B cell (primary cell): ENCODE measurements around the gene AUP1. TPM values are rescaled to one million over a fixed set of nuclear protein-coding genes. Genes with fewer than 3 reads are reported as not detected.
A peak's percentile ranks its signal among the peaks of the same experiment; 100 is the strongest.

ENCODE experiments used
- ATAC-seq: fragments of 200-7000 bp; cut with Tn5 transposase; one replicate; pipeline ENCODE4 v1.10.0; 2021; ENCODE audit warnings: low read depth, mild to moderate bottlenecking, moderate number of reproducible peaks, moderate library complexity
- CTCF ChIA-PET: fragments of 350-600 bp; sonication (Branson Sonifier 250); formaldehyde crosslinking; loops from one replicate; lab custom pipeline; 2021; ENCODE audit warnings: antibody characterized with exemption, inconsistent platforms; lab: Charles Lee
- POLR2A ChIA-PET: fragments of 350-600 bp; sonication (Branson Sonifier 250); formaldehyde crosslinking; loops from one replicate; lab custom pipeline; 2021; ENCODE audit warnings: antibody characterized with exemption; lab: Charles Lee
- DNase-seq: peaks from one replicate; pipeline ENCODE4 v3.0.0; 2013
- H2AFZ ChIP-seq: 2 replicates; pipeline ENCODE4 v1.6.1; 2012; ENCODE audit warnings: mild to moderate bottlenecking, low read depth, low read length; ENCODE audit not compliant: insufficient read depth, poor library complexity, severe bottlenecking
- H3K27ac ChIP-seq, 2 donors: 1 replicate in 1 of 2; 2 replicates in 1 of 2; pipeline ENCODE4 v1.5.1; 2012 to 2013; ENCODE audit warnings: low read length in 2 of 2, mild to moderate bottlenecking in 2 of 2, moderate library complexity in 1 of 2
- H3K27me3 ChIP-seq, 4 experiments: fragments of 200-600 bp in 1 of 4; sonication (generic) in 1 of 4; replicated peaks in 1 of 4; 1 replicate in 2 of 4; 2 replicates in 2 of 4; pipeline versions ENCODE4 v1.6.1 to v1.7.0; 2013 to 2016; ENCODE audit warnings: low read length in 3 of 4, mild to moderate bottlenecking in 2 of 4, mixed read lengths in 1 of 4, moderate library complexity in 1 of 4; ENCODE audit not compliant: insufficient read depth in 4 of 4, control insufficient read depth in 3 of 4; ENCODE audit errors: control extremely low read depth in 1 of 4
- H3K36me3 ChIP-seq, 2 experiments: replicated peaks in 1 of 2; 1 replicate in 1 of 2; 2 replicates in 1 of 2; pipeline versions ENCODE4 v1.6.1 to v1.7.1; 2013; ENCODE audit warnings: low read length in 1 of 2; ENCODE audit not compliant: insufficient read depth in 2 of 2, control insufficient read depth in 1 of 2; ENCODE audit errors: control extremely low read depth in 1 of 2, extremely low read depth in 1 of 2
- H3K4me1 ChIP-seq, 2 donors: fragments of 200-600 bp in 1 of 2; sonication (generic) in 1 of 2; 1 replicate in 1 of 2; 2 replicates in 1 of 2; pipeline versions ENCODE4 v1.5.1 to v1.6.1; 2013 to 2017; ENCODE audit warnings: low read length in 2 of 2; ENCODE audit not compliant: control insufficient read depth in 2 of 2, insufficient read depth in 2 of 2
- H3K4me2 ChIP-seq: replicated peaks from 2 replicates; pipeline ENCODE3; 2012; ENCODE audit warnings: mild to moderate bottlenecking, low read depth, low read length; ENCODE audit not compliant: poor library complexity, severe bottlenecking
- H3K4me3 ChIP-seq, 5 experiments: fragments of 200-600 bp in 1 of 5; sonication (generic) in 1 of 5; 1 replicate in 3 of 5; 2 replicates in 2 of 5; pipeline versions ENCODE4 v1.5.1 to v1.7.0; 2011 to 2016; ENCODE audit warnings: low read length in 4 of 5, mild to moderate bottlenecking in 4 of 5, low read depth in 2 of 5, control low read depth in 1 of 5, moderate library complexity in 1 of 5; ENCODE audit not compliant: insufficient read depth in 1 of 5; ENCODE audit errors: control extremely low read depth in 1 of 5, extremely low read depth in 1 of 5
- H3K79me2 ChIP-seq: fragments of 200-600 bp; sonication (generic); one replicate; pipeline ENCODE4 v1.6.0; 2016; ENCODE audit warnings: low read length; ENCODE audit not compliant: control insufficient read depth, insufficient read depth
- H3K9ac ChIP-seq: fragments of 200-600 bp; sonication (generic); 2 replicates; pipeline ENCODE4 v1.6.1; 2017; ENCODE audit warnings: mild to moderate bottlenecking, low read length, moderate library complexity
- H3K9me3 ChIP-seq, 3 donors: one replicate each; pipeline versions ENCODE4 v1.6.1 to v1.7.1; 2013; ENCODE audit warnings: low read length in 2 of 3; ENCODE audit not compliant: control insufficient read depth in 2 of 3, insufficient read depth in 1 of 3; ENCODE audit errors: control extremely low read depth in 1 of 3
- H4K20me1 ChIP-seq: 2 replicates; pipeline ENCODE4 v1.6.0; 2012; ENCODE audit warnings: mild to moderate bottlenecking, low read length; ENCODE audit not compliant: insufficient read depth, control insufficient read depth, poor library complexity, severe bottlenecking
- H3K27ac Mint-ChIP-seq: one replicate; pipeline ENCODE4 v1.8.0; 2021; ENCODE audit warnings: mixed read lengths
- H3K27me3 Mint-ChIP-seq: one replicate; pipeline ENCODE4 v1.8.0; 2021; ENCODE audit warnings: mixed read lengths
- H3K4me1 Mint-ChIP-seq: one replicate; pipeline ENCODE4 v1.8.0; 2021; ENCODE audit warnings: mixed read lengths
- H3K4me3 Mint-ChIP-seq: one replicate; pipeline ENCODE4 v1.8.0; 2021; ENCODE audit warnings: mixed read lengths
- H3K9me3 Mint-ChIP-seq: one replicate; pipeline ENCODE4 v1.8.0; 2022; ENCODE audit warnings: mixed read lengths; ENCODE audit not compliant: insufficient read depth
- EZH2 ChIP-seq: IDR thresholded peaks from 2 replicates; pipeline ENCODE4 v1.6.1; 2012; ENCODE audit warnings: borderline replicate concordance, low read depth, mild to moderate bottlenecking, moderate library complexity, low read length; ENCODE audit not compliant: insufficient read depth, poor library complexity, severe bottlenecking
- WGBS: methylation state at CpG from one replicate; pipeline ENCODE4 v1.1.5; 2013; ENCODE audit warnings: missing lambda C conversion rate; ENCODE audit not compliant: insufficient coverage; 5-methylcytosine and 5-hydroxymethylcytosine counted together
- intact Hi-C: fragments of 100-400 bp; cut with micrococcal nuclease; formaldehyde crosslinking; loops from one replicate; pipeline ENCODE4 v1.10.0; 2022
- polyA plus RNA-seq: library from polyadenylated mRNA; depleted of rRNA; stranded (reverse); fragments of >200 nt; gene quantifications from 2 replicates; pipeline ENCODE4 v1.2.3, GENCODE V29; 2012
- total RNA-seq, 2 donors: library from RNA; stranded (reverse); fragments of 120-200 nt in 1 of 2; gene quantifications; 1 replicate in 1 of 2; 2 replicates in 1 of 2; pipeline versions ENCODE4 v1.2.3 to v1.2.4, GENCODE V29; 2013 to 2022
- TF ChIP-seq, protein P1 (sequence below): fragments of 200-600 bp; IDR thresholded peaks from one replicate; pipeline ENCODE4 v1.8.0; 2022; ENCODE audit warnings: antibody characterized with exemption, mild to moderate bottlenecking

The AUP1 gene
- total and polyA plus RNA-seq, 2 donors (not counting 1 experiment from before 2014, with no cell fraction given): 201 to 525 TPM

DNA sequence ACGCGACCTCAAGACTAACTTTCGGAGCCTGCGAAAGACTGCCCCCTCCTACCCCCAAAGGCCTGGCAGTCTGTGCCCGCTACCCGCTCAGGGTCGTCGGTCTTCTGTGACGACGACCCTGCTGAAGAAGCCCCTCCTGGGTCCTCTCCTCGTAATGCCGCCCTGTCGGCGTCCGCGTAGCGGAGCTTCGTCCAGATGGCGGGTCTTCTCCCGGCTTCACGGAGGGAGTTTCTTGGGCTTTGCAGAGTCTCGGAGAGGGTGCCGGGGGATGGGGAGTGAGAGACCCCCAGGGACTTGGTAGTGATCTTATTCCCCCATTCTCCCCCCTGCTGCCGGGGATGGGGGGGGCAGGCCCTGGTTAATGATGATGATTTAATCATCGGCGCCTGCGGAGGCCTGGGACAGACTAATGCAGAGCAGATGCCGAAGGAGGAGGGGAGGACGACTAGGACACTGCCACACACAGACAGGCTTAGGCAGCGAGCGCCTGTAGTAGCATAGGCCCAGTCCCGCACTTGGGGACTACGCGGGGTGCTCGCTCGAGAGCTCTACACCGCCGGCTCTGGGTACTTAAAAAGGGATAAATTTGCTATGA is 21.5 kb downstream of the AUP1 start:
- TF ChIP-seq, protein P1, sequence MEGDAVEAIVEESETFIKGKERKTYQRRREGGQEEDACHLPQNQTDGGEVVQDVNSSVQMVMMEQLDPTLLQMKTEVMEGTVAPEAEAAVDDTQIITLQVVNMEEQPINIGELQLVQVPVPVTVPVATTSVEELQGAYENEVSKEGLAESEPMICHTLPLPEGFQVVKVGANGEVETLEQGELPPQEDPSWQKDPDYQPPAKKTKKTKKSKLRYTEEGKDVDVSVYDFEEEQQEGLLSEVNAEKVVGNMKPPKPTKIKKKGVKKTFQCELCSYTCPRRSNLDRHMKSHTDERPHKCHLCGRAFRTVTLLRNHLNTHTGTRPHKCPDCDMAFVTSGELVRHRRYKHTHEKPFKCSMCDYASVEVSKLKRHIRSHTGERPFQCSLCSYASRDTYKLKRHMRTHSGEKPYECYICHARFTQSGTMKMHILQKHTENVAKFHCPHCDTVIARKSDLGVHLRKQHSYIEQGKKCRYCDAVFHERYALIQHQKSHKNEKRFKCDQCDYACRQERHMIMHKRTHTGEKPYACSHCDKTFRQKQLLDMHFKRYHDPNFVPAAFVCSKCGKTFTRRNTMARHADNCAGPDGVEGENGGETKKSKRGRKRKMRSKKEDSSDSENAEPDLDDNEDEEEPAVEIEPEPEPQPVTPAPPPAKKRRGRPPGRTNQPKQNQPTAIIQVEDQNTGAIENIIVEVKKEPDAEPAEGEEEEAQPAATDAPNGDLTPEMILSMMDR: no peak
- TF ChIP-seq EZH2: no peak
- Histone ChIP-seq H3K79me2 (peaks cover 8% of the 10 kb centered on the region), H4K20me1 (no peaks in the 10 kb centered on the region), H2AFZ (peak overlapping the region; percentile 90), H3K4me3 (peak overlapping the region; percentile 78 to 97 (median 83)), H3K9me3 (peaks cover 0 to 13% (median 0%) of the 10 kb centered on the region in 3 donors), H3K4me1 (peaks cover 28 to 31% of the 10 kb centered on the region in 2 donors), H3K4me2 (peak overlapping the region; percentile 88), H3K27me3 (peaks cover 0 to 55% (median 15%) of the 10 kb centered on the region in 4 experiments), H3K27ac (peak overlapping the region; percentile 91 to 96), H3K36me3 (peaks cover 0 to 10% of the 10 kb centered on the region in 2 experiments), H3K9ac (peak overlapping the region; percentile 84)
- ChIA-PET CTCF (interaction anchor here (1.7 to 8.1 kb wide), 5 partner anchors 23 to 80 kb away, joined by 4 to 111 read pairs (median 13); partner anchors contain the start of genes AUP1, CCDC142, HTRA2 and TTC31), POLR2A (interaction anchor here (0.5 to 2.8 kb wide), 8 partner anchors 9 to 147 kb away, joined by 4 to 13 read pairs (median 5); partner anchors contain the start of genes AUP1, HTRA2 and WBP1)
- intact Hi-C loops: loop anchor here (1.0 to 5.0 kb wide), 7 partner anchors 8 to 144 kb away; partner anchors contain the start of genes AUP1, DOK1, HTRA2 and SEMA4F
- 20% methylated on average over 25 of the region's 38 CpGs for WGBS
- peaks cover 40% of the 10 kb centered on the region for H3K27me3 Mint-ChIP-seq
- H3K9me3 Mint-ChIP-seq: no peaks in the 10 kb centered on the region
- H3K4me1 Mint-ChIP-seq: peaks cover 50% of the 10 kb centered on the region
- H3K27ac Mint-ChIP-seq: peak overlapping the region; percentile 99
- no peak for ATAC-seq
- peak overlapping the region; percentile 96 for H3K4me3 Mint-ChIP-seq
- no peak for DNase-seq
